ENCODE measurements around the gene CDKL1.

- TF ChIP-seq CTCF (IDR thresholded peaks at IDR 0.05; ENCODE audit: borderline replicate concordance, extremely low read depth, low read length, poor library complexity, severe bottlenecking), result no peak
- TF ChIP-seq EZH2 (IDR thresholded peaks at IDR 0.05; ENCODE audit: borderline replicate concordance, low read depth, low read length, severe bottlenecking), result no peak
These were observed 17.1 kb downstream of the CDKL1 start for GRCh38 chr14:50379563-50379962.

Data from DND-41 (cell line).